ENCODE measurements around the gene TMEM132C. TPM values are rescaled to one million over a fixed set of nuclear protein-coding genes. Genes with fewer than 3 reads are reported as not detected.

The TMEM132C gene
- total and polyA plus RNA-seq, 5 donors = 4.9 to 16.3 (median 9.4) TPM

- no peak overlapping the region for H3K4me3 ChIP-seq (ENCODE audit: low read length)
- WGBS = 38% methylated on average over 9 of the region's 9 CpGs
- H3K27me3 ChIP-seq (ENCODE audit: control insufficient read depth, insufficient read depth) = no peaks in the 10 kb centered on the region
- no peaks in the 10 kb centered on the region for H3K4me1 ChIP-seq (ENCODE audit: control insufficient read depth, insufficient read depth, low read length)
- DNase-seq (no peak), ATAC-seq (peak; percentile 25 to 26)
- no peak overlapping the region for H3K27ac ChIP-seq (ENCODE audit: low read length)
- intact Hi-C loops (cut with DNase I) = no loop called here
- H3K9me3 ChIP-seq (ENCODE audit: control insufficient read depth, low read length) = no peaks in the 10 kb centered on the region
Measured at GRCh38 chr12:128258866-128259555, 8.0 kb upstream of the TMEM132C start.

GRCh38 chr12:128259556-128260070 is 7.4 kb upstream of the TMEM132C start:
- intact Hi-C loops (cut with DNase I) = loop anchor here in 2 of 4 donors (10.0 kb wide), 2 partner anchors 125 to 1655 kb away; no protein-coding TSS in a partner anchor
- Histone ChIP-seq H3K9me3 (ENCODE audit: control insufficient read depth, low read length) (no peaks in the 10 kb centered on the region), H3K27ac (ENCODE audit: low read length) (no peak overlapping the region), H3K4me3 (ENCODE audit: low read length) (no peak overlapping the region), H3K4me1 (ENCODE audit: control insufficient read depth, insufficient read depth, low read length) (no peaks in the 10 kb centered on the region), H3K27me3 (ENCODE audit: control insufficient read depth, insufficient read depth) (no peaks in the 10 kb centered on the region)
- ATAC-seq (peak; percentile 63 to 76), DNase-seq (peak; percentile 39 to 79 (median 61))
- 13% methylated on average over 5 of the region's 5 CpGs for WGBS

GRCh38 chr12:128261757-128262156 is 5.2 kb upstream of the TMEM132C start:
- ATAC-seq (no peak), DNase-seq (no peak)
- H3K4me3 ChIP-seq (ENCODE audit: low read length) = no peak overlapping the region
- H3K4me1 ChIP-seq (ENCODE audit: control insufficient read depth, insufficient read depth, low read length) = no peaks in the 10 kb centered on the region
- no peak overlapping the region for H3K27ac ChIP-seq (ENCODE audit: low read length)
- no peaks in the 10 kb centered on the region for H3K9me3 ChIP-seq (ENCODE audit: control insufficient read depth, low read length)
- intact Hi-C loops (cut with DNase I) = loop anchor here in 2 of 4 donors (10.0 kb wide), 2 partner anchors 123 to 1653 kb away; no protein-coding TSS in a partner anchor
- WGBS = 94% methylated on average over 3 of the region's 3 CpGs
- H3K27me3 ChIP-seq (ENCODE audit: control insufficient read depth, insufficient read depth) = no peaks in the 10 kb centered on the region

GRCh38 chr12:128265566-128265965 is 1.4 kb upstream of the TMEM132C start:
- Histone ChIP-seq H3K27ac (ENCODE audit: low read length) (no peak overlapping the region), H3K27me3 (ENCODE audit: control insufficient read depth, insufficient read depth) (peaks cover 3% of the 10 kb centered on the region), H3K9me3 (ENCODE audit: control insufficient read depth, low read length) (no peaks in the 10 kb centered on the region), H3K4me3 (ENCODE audit: low read length) (no peak overlapping the region), H3K4me1 (ENCODE audit: control insufficient read depth, insufficient read depth, low read length) (no peaks in the 10 kb centered on the region)
- WGBS = 18% methylated on average over 7 of the region's 7 CpGs
- DNase-seq = peak; percentile 49 to 86 (median 75)
- intact Hi-C loops (cut with DNase I) = loop anchor here in 2 of 4 donors (10.0 kb wide), 2 partner anchors 119 to 1649 kb away; no protein-coding TSS in a partner anchor
- ATAC-seq = peak; percentile 68 to 79

- 9% methylated on average over 12 of the region's 12 CpGs for WGBS
- Histone ChIP-seq H3K9me3 (ENCODE audit: control insufficient read depth, low read length) (no peaks in the 10 kb centered on the region), H3K27me3 (ENCODE audit: control insufficient read depth, insufficient read depth) (peaks cover 3% of the 10 kb centered on the region), H3K4me3 (ENCODE audit: low read length) (no peak overlapping the region), H3K27ac (ENCODE audit: low read length) (no peak overlapping the region), H3K4me1 (ENCODE audit: control insufficient read depth, insufficient read depth, low read length) (no peaks in the 10 kb centered on the region)
- DNase-seq (no peak), ATAC-seq (peak in 1 of 2 donors; percentile 2)
- intact Hi-C loops (cut with DNase I) = loop anchor here in 2 of 4 donors (10.0 kb wide), 2 partner anchors 119 to 1649 kb away; no protein-coding TSS in a partner anchor
Measured at GRCh38 chr12:128266086-128266485, 884 bp upstream of the TMEM132C start.

- Histone ChIP-seq H3K27ac (ENCODE audit: low read length) (no peak overlapping the region), H3K4me1 (ENCODE audit: control insufficient read depth, insufficient read depth, low read length) (no peaks in the 10 kb centered on the region), H3K27me3 (ENCODE audit: control insufficient read depth, insufficient read depth) (peaks cover 3% of the 10 kb centered on the region), H3K4me3 (ENCODE audit: low read length) (peak overlapping the region; percentile 67), H3K9me3 (ENCODE audit: control insufficient read depth, low read length) (no peaks in the 10 kb centered on the region)
- 2% methylated on average over 58 of the region's 58 CpGs for WGBS
- intact Hi-C loops (cut with DNase I) = loop anchor here in 2 of 4 donors (10.0 kb wide), 2 partner anchors 118 to 1648 kb away; no protein-coding TSS in a partner anchor
- ATAC-seq (peak; percentile 29 to 47), DNase-seq (peak in 2 of 3 donors; percentile 59 to 75)
Measured at GRCh38 chr12:128266541-128267130, 334 bp upstream of the TMEM132C start.

- H3K27ac ChIP-seq (ENCODE audit: low read length) = no peak overlapping the region
- 2% methylated on average over 51 of the region's 51 CpGs for WGBS
- intact Hi-C loops (cut with DNase I) = loop anchor here in 2 of 4 donors (10.0 kb wide), 2 partner anchors 117 to 1647 kb away; no protein-coding TSS in a partner anchor
- peak; percentile 25 to 52 for ATAC-seq
- H3K9me3 ChIP-seq (ENCODE audit: control insufficient read depth, low read length) = no peaks in the 10 kb centered on the region
- no peaks in the 10 kb centered on the region for H3K4me1 ChIP-seq (ENCODE audit: control insufficient read depth, insufficient read depth, low read length)
- peak overlapping the region; percentile 67 for H3K4me3 ChIP-seq (ENCODE audit: low read length)
- H3K27me3 ChIP-seq (ENCODE audit: control insufficient read depth, insufficient read depth) = peaks cover 3% of the 10 kb centered on the region
- peak in 2 of 3 donors; percentile 56 for DNase-seq
Measured at GRCh38 chr12:128267651-128268378, 845 bp downstream of the TMEM132C start.

GRCh38 chr12:128268379-128268995 is 1.5 kb downstream of the TMEM132C start:
- no peaks in the 10 kb centered on the region for H3K4me1 ChIP-seq (ENCODE audit: control insufficient read depth, insufficient read depth, low read length)
- peaks cover 3% of the 10 kb centered on the region for H3K27me3 ChIP-seq (ENCODE audit: control insufficient read depth, insufficient read depth)
- peak in 2 of 3 donors; percentile 62 to 63 for DNase-seq
- no peak overlapping the region for H3K27ac ChIP-seq (ENCODE audit: low read length)
- intact Hi-C loops (cut with DNase I) = loop anchor here in 2 of 4 donors (10.0 kb wide), 2 partner anchors 116 to 1646 kb away; no protein-coding TSS in a partner anchor
- WGBS = 2% methylated on average over 32 of the region's 32 CpGs
- peak; percentile 45 to 69 for ATAC-seq
- peak overlapping the region; percentile 67 for H3K4me3 ChIP-seq (ENCODE audit: low read length)
- H3K9me3 ChIP-seq (ENCODE audit: control insufficient read depth, low read length) = no peaks in the 10 kb centered on the region

- WGBS = 4% methylated on average over 10 of the region's 10 CpGs
- H3K27me3 ChIP-seq (ENCODE audit: control insufficient read depth, insufficient read depth) = peaks cover 3% of the 10 kb centered on the region
- DNase-seq = peak in 1 of 3 donors; percentile 74
- H3K9me3 ChIP-seq (ENCODE audit: control insufficient read depth, low read length) = no peaks in the 10 kb centered on the region
- peak overlapping the region; percentile 6 for H3K4me3 ChIP-seq (ENCODE audit: low read length)
- no peak overlapping the region for H3K27ac ChIP-seq (ENCODE audit: low read length)
- H3K4me1 ChIP-seq (ENCODE audit: control insufficient read depth, insufficient read depth, low read length) = no peaks in the 10 kb centered on the region
- ATAC-seq = peak; percentile 42 to 55
- intact Hi-C loops (cut with DNase I) = loop anchor here in 2 of 4 donors (10.0 kb wide), 2 partner anchors 116 to 1646 kb away; no protein-coding TSS in a partner anchor
Measured at GRCh38 chr12:128269181-128269591, 2.2 kb downstream of the TMEM132C start.

- Histone ChIP-seq H3K9me3 (ENCODE audit: control insufficient read depth, low read length) (peaks cover 2% of the 10 kb centered on the region), H3K4me3 (ENCODE audit: low read length) (no peak overlapping the region), H3K27me3 (ENCODE audit: control insufficient read depth, insufficient read depth) (no peaks in the 10 kb centered on the region), H3K4me1 (ENCODE audit: control insufficient read depth, insufficient read depth, low read length) (no peaks in the 10 kb centered on the region), H3K27ac (ENCODE audit: low read length) (no peak overlapping the region)
- 73% methylated on average over 4 of the region's 4 CpGs for WGBS
- peak; percentile 44 to 83 for ATAC-seq
- intact Hi-C loops (cut with DNase I) = no loop called here
- DNase-seq = peak in 2 of 3 donors; percentile 33 to 77
Measured at GRCh38 chr12:128276471-128276870, 9.5 kb downstream of the TMEM132C start.
